Ovary (tissue), 3 donors: ENCODE data around the gene SERPINB4.

Source experiments
- CTCF ChIP-seq, 3 donors: fragments of 450-650 bp in 2 of 3; fragments of 200-600 bp in 1 of 3; IDR thresholded peaks; one replicate each; pipeline versions ENCODE4 v1.5.1 to v1.8.0; 2016 to 2022; ENCODE audit warnings: antibody characterized with exemption in 3 of 3, mild to moderate bottlenecking in 1 of 3
- EP300 ChIP-seq: sonication (generic); formaldehyde crosslinking; IDR thresholded peaks from one replicate; pipeline ENCODE4 v1.6.1; 2017; ENCODE audit warnings: antibody characterized with exemption
- POLR2A ChIP-seq: fragments of 450-650 bp; IDR thresholded peaks from one replicate; pipeline ENCODE4 v1.6.1; 2017; ENCODE audit warnings: antibody characterized with exemption, mild to moderate bottlenecking, moderate library complexity
- donor health status: DM: no; HTN: no; CAD: no.

DNA sequence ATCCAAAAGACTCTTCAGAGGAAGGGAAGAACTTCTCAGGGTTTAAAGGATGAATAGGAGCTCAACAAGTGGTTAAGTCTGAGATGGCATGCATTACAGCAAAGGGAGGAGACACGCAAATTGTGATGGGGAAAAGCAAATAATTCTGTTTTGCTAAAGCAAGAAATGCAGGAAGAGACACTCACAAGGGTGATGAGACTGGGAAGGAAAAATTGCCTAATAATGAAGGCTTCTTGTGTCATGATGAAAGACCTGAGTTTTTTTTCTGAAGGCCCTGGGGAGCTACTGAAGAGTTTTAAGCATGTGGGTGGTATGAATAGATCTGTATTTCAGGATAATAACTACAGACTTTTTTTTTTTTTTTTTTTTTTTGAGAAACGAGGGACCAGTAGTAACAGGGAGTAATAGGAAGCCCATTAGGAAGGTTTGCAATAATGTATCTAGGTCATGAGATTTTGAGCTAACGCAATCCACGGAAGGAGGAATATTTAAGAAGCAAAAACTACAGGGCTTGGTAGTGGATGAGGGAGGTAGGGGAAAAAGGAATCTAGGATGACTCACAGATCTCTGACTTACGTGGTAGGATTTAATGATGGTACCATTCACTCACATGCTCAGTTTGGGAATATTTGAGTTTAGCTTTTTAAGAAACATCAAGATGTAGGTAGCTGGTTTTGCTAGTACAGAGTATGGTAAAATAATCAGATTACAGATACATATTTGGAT is 33.6 kb upstream of the SERPINB4 start:
- no peak for TF ChIP-seq POLR2A
- TF ChIP-seq CTCF (IDR thresholded peaks at IDR 0.05): no peak
- no peak for TF ChIP-seq EP300
